ENCODE results near the gene RAD23A. TPM values are rescaled to one million over a fixed set of nuclear protein-coding genes. Genes with fewer than 3 reads are reported as not detected.

RAD23A gene
- total RNA-seq, 4 donors from 2014 or later: 52.2 to 123 (median 84.5) TPM

DNA sequence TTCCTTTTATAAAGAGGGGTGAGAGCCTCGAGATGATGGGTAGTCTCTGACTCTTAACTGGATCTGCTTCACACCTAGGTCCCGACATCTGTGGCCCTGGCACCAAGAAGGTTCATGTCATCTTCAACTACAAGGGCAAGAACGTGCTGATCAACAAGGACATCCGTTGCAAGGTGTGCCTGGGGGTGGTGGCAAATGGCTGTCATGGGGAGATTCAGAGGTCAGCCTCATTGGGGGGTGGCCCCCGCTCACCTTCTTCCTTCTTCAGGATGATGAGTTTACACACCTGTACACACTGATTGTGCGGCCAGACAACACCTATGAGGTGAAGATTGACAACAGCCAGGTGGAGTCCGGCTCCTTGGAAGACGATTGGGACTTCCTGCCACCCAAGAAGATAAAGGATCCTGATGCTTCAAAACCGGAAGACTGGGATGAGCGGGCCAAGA lies 5.7 kb upstream of the RAD23A start:
- TF ChIP-seq, protein P1, sequence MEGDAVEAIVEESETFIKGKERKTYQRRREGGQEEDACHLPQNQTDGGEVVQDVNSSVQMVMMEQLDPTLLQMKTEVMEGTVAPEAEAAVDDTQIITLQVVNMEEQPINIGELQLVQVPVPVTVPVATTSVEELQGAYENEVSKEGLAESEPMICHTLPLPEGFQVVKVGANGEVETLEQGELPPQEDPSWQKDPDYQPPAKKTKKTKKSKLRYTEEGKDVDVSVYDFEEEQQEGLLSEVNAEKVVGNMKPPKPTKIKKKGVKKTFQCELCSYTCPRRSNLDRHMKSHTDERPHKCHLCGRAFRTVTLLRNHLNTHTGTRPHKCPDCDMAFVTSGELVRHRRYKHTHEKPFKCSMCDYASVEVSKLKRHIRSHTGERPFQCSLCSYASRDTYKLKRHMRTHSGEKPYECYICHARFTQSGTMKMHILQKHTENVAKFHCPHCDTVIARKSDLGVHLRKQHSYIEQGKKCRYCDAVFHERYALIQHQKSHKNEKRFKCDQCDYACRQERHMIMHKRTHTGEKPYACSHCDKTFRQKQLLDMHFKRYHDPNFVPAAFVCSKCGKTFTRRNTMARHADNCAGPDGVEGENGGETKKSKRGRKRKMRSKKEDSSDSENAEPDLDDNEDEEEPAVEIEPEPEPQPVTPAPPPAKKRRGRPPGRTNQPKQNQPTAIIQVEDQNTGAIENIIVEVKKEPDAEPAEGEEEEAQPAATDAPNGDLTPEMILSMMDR (IDR thresholded peaks at IDR 0.05; ENCODE audit: low read depth): no peak

DNA sequence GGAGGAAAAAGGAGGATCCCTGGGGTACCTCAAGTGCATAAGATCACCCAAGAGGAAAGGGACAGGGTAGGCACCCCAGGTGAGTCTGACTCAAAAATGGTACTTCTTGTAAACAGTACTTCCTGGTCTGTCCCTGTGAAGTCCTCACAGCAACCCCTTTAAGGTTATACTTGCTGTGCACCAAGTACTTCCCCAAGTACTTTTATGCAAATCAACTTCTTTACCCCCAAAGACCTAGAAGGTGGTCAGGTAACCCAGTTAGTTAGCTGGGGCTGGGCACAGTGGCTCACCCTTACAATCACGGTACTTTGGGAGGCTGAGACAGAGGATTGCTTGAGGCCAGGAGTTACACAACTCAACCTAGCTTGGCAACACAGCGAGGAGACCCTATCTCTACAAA lies 4.8 kb upstream of the RAD23A start:
- TF ChIP-seq, protein P1 (IDR thresholded peaks at IDR 0.05; ENCODE audit: low read depth): no peak

DNA sequence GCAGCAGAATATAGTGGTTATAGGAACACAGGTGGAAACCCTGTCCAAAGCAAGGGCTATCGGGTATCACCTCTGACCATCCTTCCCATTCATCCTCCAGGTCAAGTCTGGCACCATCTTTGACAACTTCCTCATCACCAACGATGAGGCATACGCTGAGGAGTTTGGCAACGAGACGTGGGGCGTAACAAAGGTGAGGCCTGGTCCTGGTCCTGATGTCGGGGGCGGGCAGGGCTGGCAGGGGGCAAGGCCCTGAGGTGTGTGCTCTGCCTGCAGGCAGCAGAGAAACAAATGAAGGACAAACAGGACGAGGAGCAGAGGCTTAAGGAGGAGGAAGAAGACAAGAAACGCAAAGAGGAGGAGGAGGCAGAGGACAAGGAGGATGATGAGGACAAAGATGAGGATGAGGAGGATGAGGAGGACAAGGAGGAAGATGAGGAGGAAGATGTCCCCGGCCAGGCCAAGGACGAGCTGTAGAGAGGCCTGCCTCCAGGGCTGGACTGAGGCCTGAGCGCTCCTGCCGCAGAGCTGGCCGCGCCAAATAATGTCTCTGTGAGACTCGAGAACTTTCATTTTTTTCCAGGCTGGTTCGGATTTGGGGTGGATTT lies 2.1 kb upstream of the RAD23A start:
- TF ChIP-seq, protein P1 (IDR thresholded peaks at IDR 0.05; ENCODE audit: low read depth): no peak

DNA sequence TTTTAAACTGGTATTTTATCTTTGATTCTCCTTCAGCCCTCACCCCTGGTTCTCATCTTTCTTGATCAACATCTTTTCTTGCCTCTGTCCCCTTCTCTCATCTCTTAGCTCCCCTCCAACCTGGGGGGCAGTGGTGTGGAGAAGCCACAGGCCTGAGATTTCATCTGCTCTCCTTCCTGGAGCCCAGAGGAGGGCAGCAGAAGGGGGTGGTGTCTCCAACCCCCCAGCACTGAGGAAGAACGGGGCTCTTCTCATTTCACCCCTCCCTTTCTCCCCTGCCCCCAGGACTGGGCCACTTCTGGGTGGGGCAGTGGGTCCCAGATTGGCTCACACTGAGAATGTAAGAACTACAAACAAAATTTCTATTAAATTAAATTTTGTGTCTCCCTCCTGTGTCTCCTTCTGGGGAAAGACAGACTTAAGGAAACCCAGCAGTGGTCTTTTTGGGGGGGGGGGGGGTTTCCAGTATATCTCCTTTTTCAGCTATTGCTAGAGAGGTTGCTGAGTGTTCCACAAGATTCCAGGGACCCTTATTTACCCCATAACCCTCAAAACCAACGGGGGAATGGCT lies 1.5 kb upstream of the RAD23A start:
- TF ChIP-seq, protein P1 (IDR thresholded peaks at IDR 0.05; ENCODE audit: low read depth): no peak

DNA sequence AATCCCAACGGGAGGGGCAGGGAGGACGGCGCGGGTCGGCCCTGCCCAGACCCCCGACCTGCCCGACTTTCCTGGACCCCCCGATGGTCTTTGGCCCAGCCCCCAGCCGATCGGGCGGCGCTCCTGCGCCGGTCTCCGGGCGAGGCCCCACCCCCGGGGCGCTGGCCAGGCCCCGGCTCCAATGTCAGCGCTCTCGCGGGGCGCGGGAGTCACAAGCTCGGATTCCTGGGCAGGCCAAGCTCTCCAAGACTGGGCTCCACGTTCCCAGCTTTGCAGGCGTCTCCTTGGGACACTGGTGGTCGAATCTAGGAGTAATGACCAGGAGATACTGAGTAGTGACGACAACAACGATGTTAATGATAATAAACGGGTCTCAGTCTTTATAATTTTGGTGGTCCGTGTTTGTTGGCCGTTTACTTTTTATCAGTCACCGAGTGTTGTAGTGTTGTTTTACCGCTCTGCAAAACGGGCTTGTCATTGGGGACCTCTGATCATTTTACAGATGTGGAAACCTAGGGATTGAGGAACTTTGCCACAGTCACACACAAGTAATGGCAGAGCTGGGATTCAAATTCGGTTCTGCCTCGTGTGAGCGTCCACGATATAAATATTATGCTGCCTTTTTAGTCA lies 545 bp downstream of the RAD23A start:
- TF ChIP-seq, protein P1 (IDR thresholded peaks at IDR 0.05; ENCODE audit: low read depth): no peak

DNA sequence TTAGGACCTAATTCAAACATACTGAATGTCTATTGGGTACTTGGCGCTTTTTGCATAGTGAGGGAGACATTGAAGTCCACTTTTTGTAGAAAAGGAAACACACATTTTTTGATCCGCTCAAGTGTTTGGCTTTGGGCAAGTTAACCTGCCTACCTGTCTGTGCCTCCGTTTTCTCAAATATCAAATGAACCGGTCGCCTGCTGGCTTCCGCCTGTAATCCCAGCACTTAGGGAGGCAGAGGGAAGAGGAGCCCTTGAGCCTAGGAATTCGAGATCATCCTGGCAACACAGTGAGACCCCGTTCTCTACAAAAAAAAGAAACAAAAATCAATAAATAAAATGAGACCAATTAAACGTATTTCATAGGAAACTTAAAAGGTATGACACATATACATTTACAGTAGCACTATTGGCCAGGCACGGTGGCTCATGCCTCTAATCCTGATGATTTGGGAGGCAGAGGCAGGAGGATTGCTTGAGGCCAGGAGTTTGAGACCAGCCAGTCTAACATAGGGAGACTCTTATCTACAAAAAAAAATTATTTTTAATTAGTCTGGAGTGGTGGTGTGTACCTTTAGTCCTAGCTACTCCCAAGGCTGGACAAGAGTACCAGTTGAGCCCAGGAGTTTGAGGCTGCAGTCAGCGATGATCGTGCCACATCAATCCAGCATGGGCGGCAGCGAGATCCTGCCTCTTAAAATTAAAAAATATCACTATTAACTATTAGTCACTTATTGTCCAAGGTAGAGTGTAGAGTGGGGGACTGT lies 1.3 kb downstream of the RAD23A start:
- TF ChIP-seq, protein P1 (IDR thresholded peaks at IDR 0.05; ENCODE audit: low read depth): no peak
